Measurements from ENCODE around the gene TTBK2. TPM values are rescaled to one million over a fixed set of nuclear protein-coding genes. Genes with fewer than 3 reads are reported as not detected.
A peak's percentile ranks its signal among the peaks of the same experiment; 100 is the strongest.

The TTBK2 gene
- total RNA-seq, 4 donors from 2014 or later, result 6.0 to 16.2 (median 11.9) TPM

GRCh38 chr15:42707873-42708544 is 212.6 kb downstream of the TTBK2 start:
- no peak overlapping the region for H3K4me3 ChIP-seq (ENCODE audit: low read depth, poor library complexity, severe bottlenecking)
- DNase-seq (ENCODE audit: low spot score in 2 of 2), result peak in 1 of 2 donors; percentile 67
- TF ChIP-seq POLR2A (IDR thresholded peaks at IDR 0.05), result no peak
- WGBS, 2 donors, result 68 to 82% methylated on average over 3 of the region's 3 CpGs
- intact Hi-C loops (cut with DNase I; ENCODE audit: low total_unique reads), result loop anchor here (10.0 kb wide), 1 partner anchor 217 kb away; the partner anchor contains the start of gene TTBK2

- DNase-seq (ENCODE audit: low spot score in 2 of 2), result no peak
- no peak overlapping the region for H3K4me3 ChIP-seq (ENCODE audit: low read depth, poor library complexity, severe bottlenecking)
- WGBS, 2 donors, result 49 to 61% methylated on average over 2 of the region's 2 CpGs
- intact Hi-C loops (cut with DNase I; ENCODE audit: low total_unique reads), result loop anchor here (10.0 kb wide), 1 partner anchor 218 kb away; the partner anchor contains the start of gene TTBK2
- TF ChIP-seq POLR2A (IDR thresholded peaks at IDR 0.05), result no peak
- TF ChIP-seq, protein P1, sequence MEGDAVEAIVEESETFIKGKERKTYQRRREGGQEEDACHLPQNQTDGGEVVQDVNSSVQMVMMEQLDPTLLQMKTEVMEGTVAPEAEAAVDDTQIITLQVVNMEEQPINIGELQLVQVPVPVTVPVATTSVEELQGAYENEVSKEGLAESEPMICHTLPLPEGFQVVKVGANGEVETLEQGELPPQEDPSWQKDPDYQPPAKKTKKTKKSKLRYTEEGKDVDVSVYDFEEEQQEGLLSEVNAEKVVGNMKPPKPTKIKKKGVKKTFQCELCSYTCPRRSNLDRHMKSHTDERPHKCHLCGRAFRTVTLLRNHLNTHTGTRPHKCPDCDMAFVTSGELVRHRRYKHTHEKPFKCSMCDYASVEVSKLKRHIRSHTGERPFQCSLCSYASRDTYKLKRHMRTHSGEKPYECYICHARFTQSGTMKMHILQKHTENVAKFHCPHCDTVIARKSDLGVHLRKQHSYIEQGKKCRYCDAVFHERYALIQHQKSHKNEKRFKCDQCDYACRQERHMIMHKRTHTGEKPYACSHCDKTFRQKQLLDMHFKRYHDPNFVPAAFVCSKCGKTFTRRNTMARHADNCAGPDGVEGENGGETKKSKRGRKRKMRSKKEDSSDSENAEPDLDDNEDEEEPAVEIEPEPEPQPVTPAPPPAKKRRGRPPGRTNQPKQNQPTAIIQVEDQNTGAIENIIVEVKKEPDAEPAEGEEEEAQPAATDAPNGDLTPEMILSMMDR (IDR thresholded peaks at IDR 0.05), result no peak
These were observed 213.5 kb downstream of the TTBK2 start for GRCh38 chr15:42707068-42707467.

DNA sequence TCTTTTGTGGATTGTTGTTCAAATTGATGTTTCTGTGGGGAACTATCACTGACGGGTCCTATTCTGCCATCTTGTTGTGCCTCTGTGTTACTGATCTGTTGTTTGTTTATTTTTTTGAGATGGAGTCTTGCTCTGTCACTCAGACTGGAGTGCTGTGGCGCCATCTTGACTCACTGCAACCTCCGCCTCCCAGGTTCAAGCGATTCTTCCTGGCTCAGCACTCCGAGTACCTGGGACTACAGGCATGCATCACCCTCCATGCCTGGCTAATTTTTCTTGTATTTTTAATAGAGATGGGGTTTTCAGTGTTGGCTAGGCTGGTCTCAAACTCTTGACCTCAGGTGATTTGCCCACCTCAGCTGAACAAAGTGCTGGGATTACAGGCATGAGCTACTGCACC is 215.2 kb downstream of the TTBK2 start:
- intact Hi-C loops (cut with DNase I; ENCODE audit: low total_unique reads), result loop anchor here (10.0 kb wide), 1 partner anchor 219 kb away; the partner anchor contains the start of gene TTBK2
- no peak overlapping the region for H3K4me3 ChIP-seq (ENCODE audit: low read depth, poor library complexity, severe bottlenecking)
- WGBS, 2 donors, result 94 to 96% methylated on average over 5 of the region's 5 CpGs
- TF ChIP-seq, protein P1 (IDR thresholded peaks at IDR 0.05), result no peak
- TF ChIP-seq POLR2A (IDR thresholded peaks at IDR 0.05), result no peak
- DNase-seq (ENCODE audit: low spot score in 2 of 2), result peak in 1 of 2 donors; percentile 64

GRCh38 chr15:42704492-42704926 is 216.1 kb downstream of the TTBK2 start:
- TF ChIP-seq, protein P1 (IDR thresholded peaks at IDR 0.05), result no peak
- intact Hi-C loops (cut with DNase I; ENCODE audit: low total_unique reads), result loop anchor here (10.0 kb wide), 1 partner anchor 220 kb away; the partner anchor contains the start of gene TTBK2
- H3K4me3 ChIP-seq (ENCODE audit: low read depth, poor library complexity, severe bottlenecking), result no peak overlapping the region
- DNase-seq (ENCODE audit: low spot score in 2 of 2), result peak; percentile 64 to 85
- WGBS, 2 donors, result 24 to 34% methylated on average over 4 of the region's 4 CpGs

- WGBS, 2 donors, result 85 to 89% methylated on average over 5 of the region's 5 CpGs
- peak in 1 of 2 donors; percentile 20 for DNase-seq (ENCODE audit: low spot score in 2 of 2)
- intact Hi-C loops (cut with DNase I; ENCODE audit: low total_unique reads), result no loop called here
- no peak for TF ChIP-seq POLR2A (IDR thresholded peaks at IDR 0.05)
- TF ChIP-seq, protein P1 (IDR thresholded peaks at IDR 0.05), result no peak
- H3K4me3 ChIP-seq (ENCODE audit: low read depth, poor library complexity, severe bottlenecking), result no peak overlapping the region
These were observed 224.0 kb downstream of the TTBK2 start for GRCh38 chr15:42696626-42697025.

GRCh38 chr15:42695527-42696071 is 225.0 kb downstream of the TTBK2 start:
- intact Hi-C loops (cut with DNase I; ENCODE audit: low total_unique reads), result no loop called here
- TF ChIP-seq, protein P1 (IDR thresholded peaks at IDR 0.05), result no peak
- TF ChIP-seq POLR2A (IDR thresholded peaks at IDR 0.05), result no peak
- H3K4me3 ChIP-seq (ENCODE audit: low read depth, poor library complexity, severe bottlenecking), result no peak overlapping the region
- WGBS, 2 donors, result 81 to 88% methylated on average over 6 of the region's 6 CpGs
- DNase-seq (ENCODE audit: low spot score in 2 of 2), result peak in 1 of 2 donors; percentile 54
